Panc1 (cell line): Measurements from ENCODE around the gene LARP4B.

Experiments
- POLR2AphosphoS5 ChIP-seq: IDR thresholded peaks from 2 replicates; pipeline ENCODE4 v1.6.1; 2012; ENCODE audit warnings: mild to moderate bottlenecking, low read depth, low read length, moderate library complexity
- SIN3A ChIP-seq: IDR thresholded peaks from 2 replicates; pipeline ENCODE4 v1.6.1; 2012; ENCODE audit warnings: low read depth, mild to moderate bottlenecking, low read length, moderate library complexity, borderline replicate concordance; ENCODE audit not compliant: insufficient read depth
- TCF7L2 ChIP-seq: IDR thresholded peaks from 2 replicates; pipeline ENCODE4 v1.6.1; 2011; ENCODE audit warnings: mild to moderate bottlenecking, low read depth, low read length, inconsistent platforms
- TF ChIP-seq, protein P1 (sequence below): fragments of 450-650 bp; IDR thresholded peaks from 2 replicates; pipeline ENCODE4 v1.5.1; 2017; ENCODE audit warnings: mild to moderate bottlenecking
- TF ChIP-seq, protein P2 (sequence below), 2 experiments: IDR thresholded peaks; 2 replicates each; pipeline ENCODE4 v1.6.1; 2011 to 2012; ENCODE audit warnings: low read depth in 2 of 2, control low read depth in 1 of 2, low read length in 1 of 2, mild to moderate bottlenecking in 1 of 2, moderate library complexity in 1 of 2; ENCODE audit not compliant: insufficient read depth in 1 of 2

DNA sequence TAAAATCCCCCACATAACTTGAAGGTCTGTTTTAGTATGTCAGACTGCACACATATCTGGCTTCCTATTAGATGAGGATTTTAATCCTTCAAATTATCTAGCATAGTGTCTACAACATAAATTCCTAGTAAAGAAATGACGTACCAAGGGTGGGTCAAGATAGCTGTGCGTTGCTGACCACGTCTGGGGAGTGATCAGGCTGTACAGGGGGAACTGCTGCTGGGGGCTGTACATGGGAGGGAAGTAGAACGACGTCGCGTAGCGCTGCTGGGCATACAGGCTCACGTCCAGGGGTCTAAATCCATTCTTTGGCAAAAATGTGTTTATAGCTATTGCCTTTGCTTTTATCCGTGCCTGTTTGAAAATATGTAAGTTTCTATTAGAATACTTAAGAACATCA is 102.3 kb downstream of the LARP4B start:
- TF ChIP-seq POLR2AphosphoS5, result no peak
- TF ChIP-seq, protein P1, sequence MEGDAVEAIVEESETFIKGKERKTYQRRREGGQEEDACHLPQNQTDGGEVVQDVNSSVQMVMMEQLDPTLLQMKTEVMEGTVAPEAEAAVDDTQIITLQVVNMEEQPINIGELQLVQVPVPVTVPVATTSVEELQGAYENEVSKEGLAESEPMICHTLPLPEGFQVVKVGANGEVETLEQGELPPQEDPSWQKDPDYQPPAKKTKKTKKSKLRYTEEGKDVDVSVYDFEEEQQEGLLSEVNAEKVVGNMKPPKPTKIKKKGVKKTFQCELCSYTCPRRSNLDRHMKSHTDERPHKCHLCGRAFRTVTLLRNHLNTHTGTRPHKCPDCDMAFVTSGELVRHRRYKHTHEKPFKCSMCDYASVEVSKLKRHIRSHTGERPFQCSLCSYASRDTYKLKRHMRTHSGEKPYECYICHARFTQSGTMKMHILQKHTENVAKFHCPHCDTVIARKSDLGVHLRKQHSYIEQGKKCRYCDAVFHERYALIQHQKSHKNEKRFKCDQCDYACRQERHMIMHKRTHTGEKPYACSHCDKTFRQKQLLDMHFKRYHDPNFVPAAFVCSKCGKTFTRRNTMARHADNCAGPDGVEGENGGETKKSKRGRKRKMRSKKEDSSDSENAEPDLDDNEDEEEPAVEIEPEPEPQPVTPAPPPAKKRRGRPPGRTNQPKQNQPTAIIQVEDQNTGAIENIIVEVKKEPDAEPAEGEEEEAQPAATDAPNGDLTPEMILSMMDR, result no peak
- TF ChIP-seq TCF7L2, result no peak
- TF ChIP-seq, protein P2, sequence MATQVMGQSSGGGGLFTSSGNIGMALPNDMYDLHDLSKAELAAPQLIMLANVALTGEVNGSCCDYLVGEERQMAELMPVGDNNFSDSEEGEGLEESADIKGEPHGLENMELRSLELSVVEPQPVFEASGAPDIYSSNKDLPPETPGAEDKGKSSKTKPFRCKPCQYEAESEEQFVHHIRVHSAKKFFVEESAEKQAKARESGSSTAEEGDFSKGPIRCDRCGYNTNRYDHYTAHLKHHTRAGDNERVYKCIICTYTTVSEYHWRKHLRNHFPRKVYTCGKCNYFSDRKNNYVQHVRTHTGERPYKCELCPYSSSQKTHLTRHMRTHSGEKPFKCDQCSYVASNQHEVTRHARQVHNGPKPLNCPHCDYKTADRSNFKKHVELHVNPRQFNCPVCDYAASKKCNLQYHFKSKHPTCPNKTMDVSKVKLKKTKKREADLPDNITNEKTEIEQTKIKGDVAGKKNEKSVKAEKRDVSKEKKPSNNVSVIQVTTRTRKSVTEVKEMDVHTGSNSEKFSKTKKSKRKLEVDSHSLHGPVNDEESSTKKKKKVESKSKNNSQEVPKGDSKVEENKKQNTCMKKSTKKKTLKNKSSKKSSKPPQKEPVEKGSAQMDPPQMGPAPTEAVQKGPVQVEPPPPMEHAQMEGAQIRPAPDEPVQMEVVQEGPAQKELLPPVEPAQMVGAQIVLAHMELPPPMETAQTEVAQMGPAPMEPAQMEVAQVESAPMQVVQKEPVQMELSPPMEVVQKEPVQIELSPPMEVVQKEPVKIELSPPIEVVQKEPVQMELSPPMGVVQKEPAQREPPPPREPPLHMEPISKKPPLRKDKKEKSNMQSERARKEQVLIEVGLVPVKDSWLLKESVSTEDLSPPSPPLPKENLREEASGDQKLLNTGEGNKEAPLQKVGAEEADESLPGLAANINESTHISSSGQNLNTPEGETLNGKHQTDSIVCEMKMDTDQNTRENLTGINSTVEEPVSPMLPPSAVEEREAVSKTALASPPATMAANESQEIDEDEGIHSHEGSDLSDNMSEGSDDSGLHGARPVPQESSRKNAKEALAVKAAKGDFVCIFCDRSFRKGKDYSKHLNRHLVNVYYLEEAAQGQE (IDR thresholded peaks at IDR 0.05; ENCODE audit: insufficient read depth in 1 of 2, low read depth in 2 of 2, low read length in 1 of 2), result no peak
- TF ChIP-seq SIN3A, result no peak
